COLO829 (cell line): ENCODE data around the gene AGL.
A peak's percentile ranks its signal among the peaks of the same experiment; 100 is the strongest.
"Not testable (repeated sequence)": the region's sequence is repeated elsewhere in the genome, so short reads cannot be mapped to it uniquely, and the experiment has no call there.

Experiments used
- DNase-seq: peaks from one replicate; pipeline ENCODE4 v3.0.0; 2012; ENCODE audit warnings: low spot score

AGL gene

DNA sequence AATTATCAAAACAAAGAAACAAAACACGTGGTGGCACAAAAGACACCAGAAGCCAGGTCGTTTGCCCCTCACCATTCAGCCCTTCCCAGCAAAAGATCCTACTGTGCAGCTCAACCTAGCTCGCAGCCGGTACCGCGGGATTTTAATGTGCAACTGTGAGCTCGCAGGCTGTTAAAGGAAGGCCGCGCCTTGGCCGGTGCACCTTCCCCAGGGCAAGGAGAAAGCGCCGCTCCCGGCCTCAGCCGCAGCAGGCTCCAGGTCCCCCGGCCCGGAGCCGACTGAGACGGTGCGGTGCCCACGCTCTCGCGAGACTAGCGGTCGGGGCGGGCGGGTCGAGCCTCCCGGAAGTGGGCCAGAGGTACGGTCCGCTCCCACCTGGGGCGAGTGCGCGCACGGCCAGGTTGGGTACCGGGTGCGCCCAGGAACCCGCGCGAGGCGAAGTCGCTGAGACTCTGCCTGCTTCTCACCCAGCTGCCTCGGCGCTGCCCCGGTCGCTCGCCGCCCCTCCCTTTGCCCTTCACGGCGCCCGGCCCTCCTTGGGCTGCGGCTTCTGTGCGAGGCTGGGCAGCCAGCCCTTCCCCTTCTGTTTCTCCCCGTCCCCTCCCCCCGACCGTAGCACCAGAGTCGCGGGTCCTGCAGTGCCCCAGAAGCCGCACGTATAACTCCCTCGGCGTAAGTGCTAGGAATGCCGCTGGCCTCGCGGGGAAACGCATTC is at the start of gene AGL:
Gene AGL, plus strand, starts transcription at position 618 of the 715 bp plus-strand sequence. CDS start 682 bp downstream, outside the sequence.
- peak; percentile 15 for DNase-seq

GRCh38 chr1:99801584-99801983 is 48.6 kb upstream of the AGL start:
- no peak for DNase-seq

GRCh38 chr1:99806882-99807281 is 43.3 kb upstream of the AGL start:
- DNase-seq = no peak

DNA sequence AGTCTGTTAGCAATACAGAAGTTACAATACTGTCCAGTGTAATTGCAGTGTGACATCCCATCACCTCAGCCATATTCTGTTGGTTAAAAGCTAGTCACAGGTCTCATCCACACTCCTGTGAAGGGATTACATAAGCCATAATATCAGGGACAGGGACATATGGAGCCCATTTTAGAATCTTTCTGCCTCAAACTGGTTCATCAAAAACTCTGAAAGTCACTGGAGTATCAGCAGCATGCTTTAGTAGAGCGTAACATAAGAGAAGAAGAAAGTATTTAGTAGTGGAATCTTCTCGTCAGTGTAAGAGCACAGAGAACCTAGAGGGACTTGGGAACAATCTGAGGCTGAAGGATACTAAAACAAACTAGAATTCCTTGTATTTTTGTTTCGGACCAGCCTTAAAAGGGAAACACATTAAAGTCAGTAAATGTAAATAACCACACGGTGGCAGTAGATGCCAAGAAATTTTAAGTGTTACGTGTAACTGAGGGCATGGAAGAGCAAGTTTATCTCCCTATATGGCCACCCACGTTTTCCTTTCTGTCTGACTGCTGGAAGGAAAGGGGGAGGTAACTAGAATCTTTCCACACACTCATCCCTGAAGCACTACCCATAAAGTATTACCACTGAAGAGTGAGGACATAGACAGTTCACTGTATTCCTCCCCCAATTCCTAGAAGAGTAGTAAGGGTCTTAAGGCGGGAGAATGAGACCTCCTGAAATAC is 41.6 kb upstream of the AGL start:
- peak; percentile 65 for DNase-seq

GRCh38 chr1:99811075-99811474 is 39.1 kb upstream of the AGL start:
- DNase-seq = no peak

- no peak for DNase-seq
Observed at GRCh38 chr1:99811747-99812146, 38.4 kb upstream of the AGL start.

GRCh38 chr1:99814373-99814900 is 35.7 kb upstream of the AGL start:
- no peak for DNase-seq

GRCh38 chr1:99816656-99817055 is 33.5 kb upstream of the AGL start:
- no peak for DNase-seq

GRCh38 chr1:99818063-99818699 is 32.0 kb upstream of the AGL start:
- no peak for DNase-seq

DNA sequence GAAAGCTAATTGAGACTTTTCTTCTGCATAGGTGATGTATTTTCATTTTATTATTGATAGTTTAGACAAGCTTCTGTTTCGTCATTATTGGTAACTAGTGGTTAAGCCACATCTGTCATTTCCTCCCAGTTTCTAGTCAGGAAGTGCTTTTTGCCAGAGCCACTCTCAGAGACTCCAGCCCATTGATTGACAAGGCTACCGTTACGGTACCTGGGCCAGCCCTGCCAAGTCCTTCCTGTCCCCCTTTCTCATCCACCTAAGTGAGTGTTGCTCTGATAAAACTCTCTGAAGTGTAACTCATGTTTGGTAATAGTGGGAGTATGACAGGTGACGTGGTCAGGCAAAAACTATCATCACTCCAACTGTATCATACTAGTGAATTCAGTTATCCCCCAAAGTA is 29.6 kb upstream of the AGL start:
- no peak for DNase-seq

DNA sequence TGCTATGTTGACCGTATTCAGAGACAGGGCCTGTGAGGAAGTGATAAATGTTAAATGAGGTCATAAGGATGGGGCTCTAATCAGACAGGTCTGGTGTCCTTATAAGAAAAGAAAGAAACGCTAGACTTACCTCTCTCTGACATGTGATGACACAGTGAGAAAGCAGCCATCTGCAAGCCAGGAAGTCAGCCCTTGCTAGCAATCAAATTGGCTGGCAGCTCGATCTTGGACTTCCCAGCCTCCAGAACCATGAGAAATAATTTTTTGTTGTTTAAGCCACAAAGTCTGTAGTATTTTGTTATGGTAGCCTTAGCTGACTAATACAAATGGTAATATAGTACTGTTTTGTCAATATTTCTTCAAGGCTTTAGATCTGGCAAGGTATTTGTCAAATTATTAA is 25.1 kb upstream of the AGL start:
- DNase-seq = no peak

DNA sequence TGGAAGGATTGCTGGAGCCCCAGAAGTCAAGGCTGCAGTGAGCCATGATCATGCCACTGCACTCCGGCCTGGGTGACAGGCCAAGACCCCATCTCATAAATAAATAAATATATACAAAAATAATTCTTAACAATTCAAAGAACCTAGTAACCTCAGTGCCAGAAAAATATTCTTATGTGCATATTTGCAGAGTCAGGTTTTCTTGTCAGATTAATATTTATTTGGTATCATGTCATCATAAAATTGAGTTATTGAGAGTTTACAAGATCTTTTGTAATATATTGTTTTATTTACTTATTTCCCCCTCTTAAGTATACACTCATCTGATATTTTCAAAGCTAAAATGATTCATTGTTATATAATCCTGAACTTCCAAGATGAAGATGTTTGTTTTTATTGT is 24.5 kb upstream of the AGL start:
- DNase-seq = no peak

- DNase-seq = no peak
Observed at GRCh38 chr1:99827970-99828369, 22.2 kb upstream of the AGL start.

DNA sequence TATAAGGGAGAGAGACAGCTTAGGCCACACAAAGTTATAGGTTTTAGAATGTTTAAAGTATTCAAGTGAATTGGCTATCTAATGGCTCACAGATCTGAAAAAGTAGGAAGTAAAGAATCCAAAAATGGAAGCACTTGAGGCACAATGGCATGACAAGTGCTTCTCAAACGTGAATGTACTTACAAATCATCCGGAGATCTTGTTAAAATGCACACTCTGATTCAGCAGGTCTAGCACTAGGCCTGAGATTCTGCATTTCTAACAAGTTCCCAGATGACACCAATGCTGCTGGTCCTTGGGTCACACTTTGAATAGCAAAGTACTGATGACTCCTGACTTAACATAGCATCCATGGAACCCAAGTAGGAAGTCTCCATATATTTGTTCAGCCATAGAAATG is 20.9 kb upstream of the AGL start:
- no peak for DNase-seq

DNA sequence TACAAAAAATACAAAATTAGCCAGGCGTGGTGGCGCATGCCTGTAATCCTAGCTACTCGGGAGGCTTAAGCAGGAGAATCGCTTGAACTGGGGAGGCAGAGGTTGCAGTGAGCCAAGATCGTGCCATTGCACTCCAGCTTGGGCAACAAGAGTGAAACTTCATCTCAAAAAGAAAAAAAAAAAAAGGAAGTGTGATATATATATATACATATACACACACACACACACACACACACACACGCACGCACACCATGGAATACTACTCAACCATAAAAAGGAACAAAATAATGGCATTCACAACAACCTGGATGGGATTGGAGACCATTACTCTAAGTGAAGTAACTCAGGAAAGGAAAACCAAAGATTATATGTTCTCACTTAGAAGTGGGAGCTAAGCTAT is 16.2 kb upstream of the AGL start:
- not testable (repeated sequence) for DNase-seq

DNA sequence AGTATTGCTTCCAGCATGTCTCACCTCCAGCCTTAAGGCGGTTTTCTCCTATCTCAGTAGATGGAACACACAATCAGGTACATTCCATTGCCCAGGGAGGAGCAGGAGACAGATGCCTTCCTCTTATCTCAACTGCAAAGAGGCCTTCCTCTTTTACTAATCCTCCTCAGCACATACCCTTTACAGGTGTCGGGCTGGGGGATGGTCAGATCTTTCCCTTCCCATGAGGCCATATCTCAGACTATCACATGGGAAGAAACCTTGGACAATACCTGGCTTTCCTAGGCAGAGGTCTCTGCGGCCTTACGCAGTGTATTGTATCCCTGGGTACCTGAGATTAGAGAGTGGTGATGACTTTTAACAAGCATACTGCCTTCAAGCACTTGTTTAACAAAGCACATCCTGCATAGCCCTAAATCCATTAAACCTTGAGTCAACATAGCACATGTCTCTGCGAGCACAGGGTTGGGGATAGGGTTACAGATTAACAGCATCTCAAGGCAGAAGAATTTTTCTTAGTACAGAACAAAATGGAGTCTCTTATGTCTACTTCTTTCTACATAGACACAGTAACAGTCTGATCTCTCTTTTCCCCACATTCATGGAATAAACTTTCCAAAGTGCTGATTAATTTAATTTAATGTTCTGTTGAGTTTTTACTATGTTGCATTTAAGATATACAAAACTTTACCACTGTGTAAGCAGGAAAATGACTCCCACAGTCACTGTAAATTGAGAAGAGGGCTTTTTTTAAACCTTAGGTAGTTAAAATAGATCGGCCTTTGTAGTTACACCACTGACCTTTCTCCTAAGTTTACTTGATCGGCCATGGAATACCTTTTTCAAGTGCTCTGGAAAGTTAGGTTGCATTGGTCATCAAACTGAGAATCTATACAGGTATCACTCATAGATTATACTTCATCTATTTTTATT is 13.7 kb upstream of the AGL start:
- DNase-seq = not testable (repeated sequence)

DNA sequence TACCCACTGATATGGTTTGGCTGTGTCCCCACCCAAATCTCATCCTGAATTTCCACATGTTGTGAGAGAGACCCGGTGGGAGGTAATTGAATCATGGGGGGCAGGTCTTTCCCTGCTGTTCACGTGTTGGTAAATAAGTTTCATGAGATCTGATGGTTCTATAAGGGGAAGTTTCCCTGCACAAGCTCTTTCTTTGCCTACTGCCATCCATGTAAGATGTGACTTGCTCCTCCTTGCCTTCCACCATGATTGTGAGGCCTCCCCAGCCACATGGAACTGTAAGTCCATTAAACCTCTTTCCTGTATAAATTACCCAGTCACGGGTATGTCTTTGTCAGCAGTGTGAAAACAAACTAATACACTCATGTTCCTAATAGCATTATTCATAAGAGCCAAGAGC is 9.8 kb upstream of the AGL start:
- DNase-seq = not testable (repeated sequence)

- DNase-seq = peak; percentile 31
Observed at GRCh38 chr1:99843760-99844159, 6.4 kb upstream of the AGL start.

GRCh38 chr1:99845201-99845600 is 5.0 kb upstream of the AGL start:
- DNase-seq = not testable (repeated sequence)

- no peak for DNase-seq
Observed at GRCh38 chr1:99849413-99849743, 783 bp upstream of the AGL start.

DNA sequence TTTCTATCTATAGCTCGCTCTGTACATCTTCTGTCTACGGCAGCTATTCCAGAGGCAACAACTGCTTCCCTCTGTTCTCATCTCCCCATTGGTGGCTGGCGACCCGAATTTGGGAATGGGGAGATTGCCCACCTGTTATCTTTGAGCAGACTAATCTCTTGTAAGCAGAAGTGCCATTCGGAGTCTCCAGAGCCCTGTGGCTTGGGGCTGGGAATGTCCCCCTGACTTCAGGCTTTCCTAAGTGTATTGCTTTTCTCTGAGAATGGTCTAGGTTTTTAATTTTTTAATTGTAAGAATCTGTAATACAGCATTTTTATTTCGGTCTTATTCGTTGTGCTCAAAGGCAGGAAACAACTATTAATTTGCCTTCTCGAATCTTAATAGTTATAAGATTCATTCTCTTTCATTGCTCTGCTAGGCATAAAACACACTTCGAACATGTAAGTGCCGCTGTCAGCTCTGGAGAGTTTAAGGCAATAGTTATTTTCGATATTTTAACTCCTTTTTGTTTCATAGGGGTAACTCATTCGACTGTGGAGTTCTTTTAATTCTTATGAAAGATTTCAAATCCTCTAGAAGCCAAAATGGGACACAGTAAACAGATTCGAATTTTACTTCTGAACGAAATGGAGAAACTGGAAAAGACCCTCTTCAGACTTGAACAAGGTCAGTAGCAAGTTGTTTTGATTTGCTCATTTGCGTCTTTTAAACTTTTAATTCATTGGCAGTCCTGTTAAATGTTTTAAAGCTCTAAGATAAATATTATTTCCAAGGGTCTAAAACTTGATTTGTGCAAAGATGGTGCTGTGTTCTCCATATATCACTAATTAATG is 514 bp downstream of the AGL start:
- no peak for DNase-seq
